ENCODE measurements around the gene TMEM164.

- TF ChIP-seq TAF1 (IDR thresholded peaks at IDR 0.05; ENCODE audit: borderline replicate concordance, insufficient read depth, low read length): no peak
- no peak for TF ChIP-seq REST (IDR thresholded peaks at IDR 0.05; ENCODE audit: insufficient read depth in 1 of 2, low read depth in 2 of 2, low read length in 2 of 2)
Measured at GRCh38 chrX:110060846-110061537, 58.1 kb downstream of the TMEM164 start.

Data from PFSK-1 (cell line).